K562 (cell line): ENCODE results near the gene GH2.
"Not testable (repeated sequence)": the region's sequence is repeated elsewhere in the genome, so short reads cannot be mapped to it uniquely, and the experiment has no call there.

Experiments
- EZH2 ChIP-seq: IDR thresholded peaks from 2 replicates; pipeline ENCODE4 v1.6.1; 2012; ENCODE audit warnings: low read depth, mild to moderate bottlenecking, inconsistent platforms, low read length, borderline replicate concordance
- FOXK2 ChIP-seq, 2 experiments: fragments of 450-650 bp; IDR thresholded peaks in 1 of 2; conservative IDR thresholded peaks in 1 of 2; 2 replicates each; pipeline ENCODE4 v1.6.1; 2016; ENCODE audit warnings: low read depth in 2 of 2, mild to moderate bottlenecking in 1 of 2
- HNRNPLL ChIP-seq: fragments of 200-400 bp; formaldehyde crosslinking; IDR thresholded peaks from 2 replicates; pipeline ENCODE4 v1.6.1; 2017; ENCODE audit warnings: low read length, low read depth, mild to moderate bottlenecking; ENCODE audit not compliant: poor library complexity, severe bottlenecking
- KAT2B ChIP-seq: IDR thresholded peaks from one replicate; pipeline ENCODE4 v1.6.1; 2012; ENCODE audit warnings: low read depth, mild to moderate bottlenecking, control low read depth, inconsistent platforms, low read length, moderate library complexity
- NRF1 ChIP-seq, 2 experiments: fragments of 450-650 bp; IDR thresholded peaks in 1 of 2; conservative IDR thresholded peaks in 1 of 2; 2 replicates each; pipeline ENCODE4 v1.6.1; 2014; ENCODE audit warnings: mild to moderate bottlenecking in 2 of 2
- ZFX ChIP-seq: sonication (generic); formaldehyde crosslinking; IDR thresholded peaks from 2 replicates; pipeline ENCODE4 v1.8.0; 2022; ENCODE audit warnings: mild to moderate bottlenecking, missing genetic modification reagents, moderate library complexity
- ZNF24 ChIP-seq: fragments of 450-650 bp; IDR thresholded peaks from 2 replicates; pipeline ENCODE4 v1.6.1; 2016
- TF ChIP-seq, protein P1 (sequence below): sonication (generic); formaldehyde crosslinking; IDR thresholded peaks from 2 replicates; pipeline ENCODE4 v1.8.1; 2023; ENCODE audit warnings: mild to moderate bottlenecking, missing genetic modification reagents, moderate library complexity
- TF ChIP-seq, protein P2 (sequence below): sonication (generic); formaldehyde crosslinking; IDR thresholded peaks from 2 replicates; pipeline ENCODE4 v1.8.1; 2023; ENCODE audit warnings: mild to moderate bottlenecking, missing genetic modification reagents
- TF ChIP-seq, protein P3 (sequence below), 3 experiments: IDR thresholded peaks in 2 of 3; conservative IDR thresholded peaks in 1 of 3; 2 replicates each; pipeline ENCODE4 v1.5.1; 2011 to 2012; ENCODE audit warnings: low read length in 3 of 3, mild to moderate bottlenecking in 3 of 3, control low read depth in 2 of 3, improper control_type of control experiment in 1 of 3, inconsistent platforms in 1 of 3, low read depth in 1 of 3, mixed read lengths in 1 of 3, moderate library complexity in 1 of 3; ENCODE audit not compliant: insufficient read depth in 2 of 3

DNA sequence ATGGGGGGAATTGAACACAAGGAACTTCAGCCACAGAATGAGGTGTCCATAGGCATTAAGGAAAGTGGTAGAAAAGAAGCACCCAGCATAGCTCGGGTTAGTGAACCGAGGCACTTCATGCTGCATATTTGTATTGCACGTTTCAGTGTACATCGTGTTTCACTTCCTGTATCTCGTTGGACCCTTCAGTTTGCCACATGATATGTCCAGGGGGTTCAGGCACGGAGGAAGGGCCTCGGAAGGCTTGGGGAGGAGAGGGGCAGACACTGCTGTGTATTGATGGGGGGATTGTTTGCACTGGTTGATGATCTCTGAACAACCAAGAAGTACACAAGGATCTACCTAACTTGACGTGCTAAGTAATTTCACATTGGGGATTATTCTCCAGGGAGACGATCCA, 40.7 kb upstream of the GH2 start:
- not testable (repeated sequence) for TF ChIP-seq HNRNPLL; FOXK2 (conservative IDR thresholded peaks at IDR 0.05 in 1 of 2, IDR thresholded peaks at IDR 0.05 in 1 of 2; ENCODE audit: low read depth in 2 of 2); KAT2B; ZNF24; NRF1 (conservative IDR thresholded peaks at IDR 0.05 in 1 of 2, IDR thresholded peaks at IDR 0.05 in 1 of 2); ZFX (CRISPR knock-in tag); EZH2
- TF ChIP-seq, protein P1, sequence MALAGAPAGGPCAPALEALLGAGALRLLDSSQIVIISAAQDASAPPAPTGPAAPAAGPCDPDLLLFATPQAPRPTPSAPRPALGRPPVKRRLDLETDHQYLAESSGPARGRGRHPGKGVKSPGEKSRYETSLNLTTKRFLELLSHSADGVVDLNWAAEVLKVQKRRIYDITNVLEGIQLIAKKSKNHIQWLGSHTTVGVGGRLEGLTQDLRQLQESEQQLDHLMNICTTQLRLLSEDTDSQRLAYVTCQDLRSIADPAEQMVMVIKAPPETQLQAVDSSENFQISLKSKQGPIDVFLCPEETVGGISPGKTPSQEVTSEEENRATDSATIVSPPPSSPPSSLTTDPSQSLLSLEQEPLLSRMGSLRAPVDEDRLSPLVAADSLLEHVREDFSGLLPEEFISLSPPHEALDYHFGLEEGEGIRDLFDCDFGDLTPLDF, result not testable (repeated sequence)
- TF ChIP-seq, protein P2, sequence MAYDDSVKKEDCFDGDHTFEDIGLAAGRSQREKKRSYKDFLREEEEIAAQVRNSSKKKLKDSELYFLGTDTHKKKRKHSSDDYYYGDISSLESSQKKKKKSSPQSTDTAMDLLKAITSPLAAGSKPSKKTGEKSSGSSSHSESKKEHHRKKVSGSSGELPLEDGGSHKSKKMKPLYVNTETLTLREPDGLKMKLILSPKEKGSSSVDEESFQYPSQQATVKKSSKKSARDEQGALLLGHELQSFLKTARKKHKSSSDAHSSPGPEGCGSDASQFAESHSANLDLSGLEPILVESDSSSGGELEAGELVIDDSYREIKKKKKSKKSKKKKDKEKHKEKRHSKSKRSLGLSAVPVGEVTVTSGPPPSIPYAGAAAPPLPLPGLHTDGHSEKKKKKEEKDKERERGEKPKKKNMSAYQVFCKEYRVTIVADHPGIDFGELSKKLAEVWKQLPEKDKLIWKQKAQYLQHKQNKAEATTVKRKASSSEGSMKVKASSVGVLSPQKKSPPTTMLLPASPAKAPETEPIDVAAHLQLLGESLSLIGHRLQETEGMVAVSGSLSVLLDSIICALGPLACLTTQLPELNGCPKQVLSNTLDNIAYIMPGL (CRISPR knock-in tag), result not testable (repeated sequence)
- TF ChIP-seq, protein P3, sequence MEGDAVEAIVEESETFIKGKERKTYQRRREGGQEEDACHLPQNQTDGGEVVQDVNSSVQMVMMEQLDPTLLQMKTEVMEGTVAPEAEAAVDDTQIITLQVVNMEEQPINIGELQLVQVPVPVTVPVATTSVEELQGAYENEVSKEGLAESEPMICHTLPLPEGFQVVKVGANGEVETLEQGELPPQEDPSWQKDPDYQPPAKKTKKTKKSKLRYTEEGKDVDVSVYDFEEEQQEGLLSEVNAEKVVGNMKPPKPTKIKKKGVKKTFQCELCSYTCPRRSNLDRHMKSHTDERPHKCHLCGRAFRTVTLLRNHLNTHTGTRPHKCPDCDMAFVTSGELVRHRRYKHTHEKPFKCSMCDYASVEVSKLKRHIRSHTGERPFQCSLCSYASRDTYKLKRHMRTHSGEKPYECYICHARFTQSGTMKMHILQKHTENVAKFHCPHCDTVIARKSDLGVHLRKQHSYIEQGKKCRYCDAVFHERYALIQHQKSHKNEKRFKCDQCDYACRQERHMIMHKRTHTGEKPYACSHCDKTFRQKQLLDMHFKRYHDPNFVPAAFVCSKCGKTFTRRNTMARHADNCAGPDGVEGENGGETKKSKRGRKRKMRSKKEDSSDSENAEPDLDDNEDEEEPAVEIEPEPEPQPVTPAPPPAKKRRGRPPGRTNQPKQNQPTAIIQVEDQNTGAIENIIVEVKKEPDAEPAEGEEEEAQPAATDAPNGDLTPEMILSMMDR (IDR thresholded peaks at IDR 0.05 in 2 of 3, conservative IDR thresholded peaks at IDR 0.05 in 1 of 3; ENCODE audit: insufficient read depth in 2 of 3, low read depth in 1 of 3, low read length in 3 of 3), result not testable (repeated sequence)
